HEK293 (cell line): ENCODE data around the gene PTGR2.

Source experiments
- CTCF ChIA-PET: fragments of 350-600 bp; formaldehyde crosslinking; extraction: SDS; loops from one replicate; lab custom pipeline; 2021; ENCODE audit warnings: antibody characterized with exemption; lab: Yijun Ruan, JAX
- POLR2A ChIA-PET: fragments of 300-600 bp; formaldehyde crosslinking; extraction: SDS; loops from one replicate; lab custom pipeline; 2020; ENCODE audit warnings: antibody characterized with exemption, inconsistent platforms; lab: Yijun Ruan, JAX
- H3K27ac ChIP-seq: fragments of 200-500 bp; sonication (Bioruptor generic); 2 replicates; pipeline ENCODE4 v1.5.1; 2014; ENCODE audit warnings: low read depth, low read length, control low read depth, inconsistent platforms; ENCODE audit errors: extremely low read depth
- H3K36me3 ChIP-seq, 2 experiments: fragments of 200-500 bp in 1 of 2; sonication (Bioruptor generic) in 1 of 2; 1 replicate in 1 of 2; 2 replicates in 1 of 2; pipeline ENCODE4 v1.5.1; 2014 to 2017; ENCODE audit warnings: inconsistent platforms in 2 of 2, low read length in 2 of 2; ENCODE audit not compliant: control insufficient read depth in 2 of 2, insufficient read depth in 1 of 2
- H3K4me1 ChIP-seq: fragments of 200-500 bp; sonication (Bioruptor generic); 2 replicates; pipeline ENCODE4 v1.5.1; 2014; ENCODE audit warnings: mild to moderate bottlenecking, low read length, inconsistent platforms; ENCODE audit not compliant: control insufficient read depth, insufficient read depth
- H3K4me3 ChIP-seq: 2 replicates; pipeline ENCODE4 v1.5.1; 2011; ENCODE audit warnings: low read depth, mild to moderate bottlenecking, control low read depth, low read length, moderate library complexity
- H3K9me3 ChIP-seq: fragments of 200-500 bp; sonication (Bioruptor generic); 2 replicates; pipeline ENCODE4 v1.5.1; 2014; ENCODE audit warnings: low read depth, low read length, inconsistent platforms; ENCODE audit not compliant: control insufficient read depth, insufficient read depth
- EGR2 ChIP-seq: fragments of 450-650 bp; formaldehyde crosslinking; IDR thresholded peaks from 2 replicates; pipeline ENCODE4 v1.5.1; 2016; ENCODE audit warnings: low read depth, missing biosample characterization, missing genetic modification characterization
- GLIS2 ChIP-seq: fragments of 450-650 bp; formaldehyde crosslinking; IDR thresholded peaks from 2 replicates; pipeline ENCODE4 v1.5.1; 2016; ENCODE audit warnings: missing biosample characterization, missing genetic modification characterization
- INSM2 ChIP-seq: fragments of 450-650 bp; formaldehyde crosslinking; IDR thresholded peaks from 2 replicates; pipeline ENCODE4 v1.5.1; 2016; ENCODE audit warnings: missing biosample characterization, missing genetic modification characterization
- PRDM1 ChIP-seq: fragments of 450-650 bp; formaldehyde crosslinking; IDR thresholded peaks from 2 replicates; pipeline ENCODE4; 2016; ENCODE audit warnings: missing biosample characterization, missing genetic modification characterization
- PRDM4 ChIP-seq: fragments of 450-650 bp; formaldehyde crosslinking; IDR thresholded peaks from 2 replicates; pipeline ENCODE4 v1.5.1; 2017; ENCODE audit warnings: missing biosample characterization, missing genetic modification characterization
- ZBTB21 ChIP-seq: fragments of 450-650 bp; formaldehyde crosslinking; IDR thresholded peaks from 2 replicates; pipeline ENCODE4 v1.5.1; 2017; ENCODE audit warnings: missing biosample characterization, missing genetic modification characterization
- ZBTB48 ChIP-seq: fragments of 450-650 bp; formaldehyde crosslinking; IDR thresholded peaks from 2 replicates; pipeline ENCODE4 v1.5.1; 2016; ENCODE audit warnings: missing biosample characterization, missing genetic modification characterization
- ZBTB8A ChIP-seq: fragments of 450-650 bp; formaldehyde crosslinking; IDR thresholded peaks from 2 replicates; pipeline ENCODE4 v1.5.1; 2016; ENCODE audit warnings: missing biosample characterization, missing genetic modification characterization
- ZIC2 ChIP-seq: fragments of 450-650 bp; formaldehyde crosslinking; IDR thresholded peaks from 2 replicates; pipeline ENCODE4 v1.5.1; 2016; ENCODE audit warnings: missing biosample characterization, missing genetic modification characterization
- ZNF175 ChIP-seq: fragments of 450-650 bp; formaldehyde crosslinking; IDR thresholded peaks from 2 replicates; pipeline ENCODE4 v1.5.1; 2016; ENCODE audit warnings: missing biosample characterization, missing genetic modification characterization
- ZNF274 ChIP-seq, 2 experiments: fragments of 200-500 bp in 1 of 2; fragments of 450-650 bp in 1 of 2; sonication (Bioruptor generic) in 1 of 2; formaldehyde crosslinking in 1 of 2; IDR thresholded peaks; 2 replicates each; pipeline versions ENCODE4 v1.5.1 to v1.6.1; 2014 to 2016; ENCODE audit warnings: borderline replicate concordance in 1 of 2, inconsistent platforms in 1 of 2, low read length in 1 of 2, missing biosample characterization in 1 of 2, missing genetic modification characterization in 1 of 2
- ZNF354C ChIP-seq: fragments of 450-650 bp; formaldehyde crosslinking; IDR thresholded peaks from 2 replicates; pipeline ENCODE4 v1.5.1; 2016; ENCODE audit warnings: missing biosample characterization, missing genetic modification characterization, low read depth, borderline replicate concordance
- ZNF362 ChIP-seq: fragments of 450-650 bp; formaldehyde crosslinking; IDR thresholded peaks from 2 replicates; pipeline ENCODE4 v1.5.1; 2016; ENCODE audit warnings: missing biosample characterization, missing genetic modification characterization
- ZNF366 ChIP-seq: fragments of 450-650 bp; formaldehyde crosslinking; conservative IDR thresholded peaks from 2 replicates; pipeline ENCODE4 v1.5.1; 2016; ENCODE audit warnings: missing biosample characterization, missing genetic modification characterization
- ZNF391 ChIP-seq: fragments of 450-650 bp; formaldehyde crosslinking; IDR thresholded peaks from 2 replicates; pipeline ENCODE4 v1.5.1; 2016; ENCODE audit warnings: low read depth, missing biosample characterization, missing genetic modification characterization, borderline replicate concordance
- ZNF423 ChIP-seq: fragments of 450-650 bp; formaldehyde crosslinking; IDR thresholded peaks from 2 replicates; pipeline ENCODE4 v1.5.1; 2016; ENCODE audit warnings: missing biosample characterization, missing genetic modification characterization
- ZNF580 ChIP-seq: fragments of 450-650 bp; formaldehyde crosslinking; IDR thresholded peaks from 2 replicates; pipeline ENCODE4 v1.5.1; 2016; ENCODE audit warnings: missing biosample characterization, missing genetic modification characterization
- ZNF629 ChIP-seq: fragments of 450-650 bp; formaldehyde crosslinking; IDR thresholded peaks from 2 replicates; pipeline ENCODE4 v1.5.1; 2017; ENCODE audit warnings: missing biosample characterization, missing genetic modification characterization
- ZNF654 ChIP-seq: fragments of 450-650 bp; formaldehyde crosslinking; IDR thresholded peaks from 2 replicates; pipeline ENCODE4 v1.5.1; 2016; ENCODE audit warnings: low read depth, missing biosample characterization, missing genetic modification characterization
- ZNF660 ChIP-seq: fragments of 450-650 bp; IDR thresholded peaks from 2 replicates; pipeline ENCODE4 v1.5.1; 2018; ENCODE audit warnings: missing biosample characterization, mild to moderate bottlenecking, missing genetic modification characterization
- ZNF692 ChIP-seq: fragments of 450-650 bp; formaldehyde crosslinking; IDR thresholded peaks from 2 replicates; pipeline ENCODE4 v1.5.1; 2016; ENCODE audit warnings: missing biosample characterization, missing genetic modification characterization
- ZNF791 ChIP-seq: fragments of 450-650 bp; formaldehyde crosslinking; IDR thresholded peaks from 2 replicates; pipeline ENCODE4 v1.5.1; 2016; ENCODE audit warnings: missing biosample characterization, missing genetic modification characterization
- ZSCAN18 ChIP-seq: fragments of 450-650 bp; formaldehyde crosslinking; IDR thresholded peaks from 2 replicates; pipeline ENCODE4 v1.5.1; 2016; ENCODE audit warnings: missing biosample characterization, missing genetic modification characterization

Gene PTGR2

GRCh38 chr14:73829071-73829470 is 22.6 kb upstream of the PTGR2 start:
- no peak overlapping the region for H3K4me3 ChIP-seq
- no peak overlapping the region for H3K27ac ChIP-seq
- peaks cover 8% of the 10 kb centered on the region for H3K4me1 ChIP-seq
- POLR2A ChIA-PET, result no interaction called here
- H3K9me3 ChIP-seq, result no peaks in the 10 kb centered on the region
- no peak for TF ChIP-seq ZNF580 (tag by site-specific recombination)
- TF ChIP-seq ZSCAN18 (tag by site-specific recombination), result no peak
- TF ChIP-seq ZBTB48 (tag by site-specific recombination), result no peak
- TF ChIP-seq EGR2 (tag by site-specific recombination), result no peak
- no peak for TF ChIP-seq ZNF423 (tag by site-specific recombination)
- TF ChIP-seq ZIC2 (tag by site-specific recombination), result no peak
- TF ChIP-seq ZNF274 (IDR thresholded peaks at IDR 0.05; ENCODE audit: low read length), result no peak
- no peak for TF ChIP-seq ZNF274 (tag by site-specific recombination; IDR thresholded peaks at IDR 0.05; ENCODE audit: borderline replicate concordance)
- no peak for TF ChIP-seq PRDM4
- TF ChIP-seq ZNF362 (tag by site-specific recombination), result no peak
- no peak for TF ChIP-seq ZNF175
- no peak for TF ChIP-seq ZNF391 (tag by site-specific recombination)
- no peak for TF ChIP-seq ZNF692 (tag by site-specific recombination)
- TF ChIP-seq ZNF354C (tag by site-specific recombination), result no peak
- CTCF ChIA-PET, result interaction anchor here (0.7 to 1.5 kb wide), 3 partner anchors 71 to 217 kb away, joined by 3 to 5 read pairs (median 3); no protein-coding TSS in a partner anchor
- no peaks in the 10 kb centered on the region for H3K36me3 ChIP-seq

- Histone ChIP-seq H3K4me1 (peaks cover 8% of the 10 kb centered on the region), H3K4me3 (no peak overlapping the region), H3K36me3 (no peaks in the 10 kb centered on the region), H3K27ac (no peak overlapping the region), H3K9me3 (no peaks in the 10 kb centered on the region)
- POLR2A ChIA-PET, result interaction anchor here (0.6 to 1.3 kb wide), 3 partner anchors 22 to 326 kb away, joined by 4 to 16 read pairs (median 5); partner anchors contain the start of gene PTGR2
- CTCF ChIA-PET, result interaction anchor here (0.6 to 1.5 kb wide), 4 partner anchors 17 to 217 kb away, joined by 3 to 5 read pairs (median 4); no protein-coding TSS in a partner anchor
- TF ChIP-seq ZBTB21 (tag by site-specific recombination), result peak; percentile 71
- TF ChIP-seq INSM2 (tag by site-specific recombination), result 0 out of 2 replicates have a peak, but pooled peaks have one; percentile 31
- peak; percentile 84 for TF ChIP-seq ZNF629 (tag by site-specific recombination)
- TF ChIP-seq ZNF660 (tag by site-specific recombination), result peak; percentile 40; the same call in 1 of the 2 replicates
- TF ChIP-seq ZBTB8A (tag by site-specific recombination), result no peak
- no peak for TF ChIP-seq ZNF791 (tag by site-specific recombination)
- TF ChIP-seq PRDM1 (tag by site-specific recombination), result peak; percentile 85
- peak; percentile 50 for TF ChIP-seq ZNF366
- TF ChIP-seq ZNF654, result peak; percentile 35
- no peak for TF ChIP-seq GLIS2 (tag by site-specific recombination)
Measured at GRCh38 chr14:73829526-73830431, 21.9 kb upstream of the PTGR2 start.
